ENCODE measurements around the gene INTS1.

GRCh38 chr7:1431634-1432380 is 72.4 kb downstream of the INTS1 start:
- no peak for TF ChIP-seq EZH2 (IDR thresholded peaks at IDR 0.05; ENCODE audit: low read depth, unreplicated experiment)
- TF ChIP-seq, protein P1, sequence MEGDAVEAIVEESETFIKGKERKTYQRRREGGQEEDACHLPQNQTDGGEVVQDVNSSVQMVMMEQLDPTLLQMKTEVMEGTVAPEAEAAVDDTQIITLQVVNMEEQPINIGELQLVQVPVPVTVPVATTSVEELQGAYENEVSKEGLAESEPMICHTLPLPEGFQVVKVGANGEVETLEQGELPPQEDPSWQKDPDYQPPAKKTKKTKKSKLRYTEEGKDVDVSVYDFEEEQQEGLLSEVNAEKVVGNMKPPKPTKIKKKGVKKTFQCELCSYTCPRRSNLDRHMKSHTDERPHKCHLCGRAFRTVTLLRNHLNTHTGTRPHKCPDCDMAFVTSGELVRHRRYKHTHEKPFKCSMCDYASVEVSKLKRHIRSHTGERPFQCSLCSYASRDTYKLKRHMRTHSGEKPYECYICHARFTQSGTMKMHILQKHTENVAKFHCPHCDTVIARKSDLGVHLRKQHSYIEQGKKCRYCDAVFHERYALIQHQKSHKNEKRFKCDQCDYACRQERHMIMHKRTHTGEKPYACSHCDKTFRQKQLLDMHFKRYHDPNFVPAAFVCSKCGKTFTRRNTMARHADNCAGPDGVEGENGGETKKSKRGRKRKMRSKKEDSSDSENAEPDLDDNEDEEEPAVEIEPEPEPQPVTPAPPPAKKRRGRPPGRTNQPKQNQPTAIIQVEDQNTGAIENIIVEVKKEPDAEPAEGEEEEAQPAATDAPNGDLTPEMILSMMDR (conservative IDR thresholded peaks at IDR 0.05; ENCODE audit: low read depth in 2 of 2): no peak
- TF ChIP-seq EZH2phosphoT487 (IDR thresholded peaks at IDR 0.05; ENCODE audit: unreplicated experiment): no peak
- TF ChIP-seq, protein P2, sequence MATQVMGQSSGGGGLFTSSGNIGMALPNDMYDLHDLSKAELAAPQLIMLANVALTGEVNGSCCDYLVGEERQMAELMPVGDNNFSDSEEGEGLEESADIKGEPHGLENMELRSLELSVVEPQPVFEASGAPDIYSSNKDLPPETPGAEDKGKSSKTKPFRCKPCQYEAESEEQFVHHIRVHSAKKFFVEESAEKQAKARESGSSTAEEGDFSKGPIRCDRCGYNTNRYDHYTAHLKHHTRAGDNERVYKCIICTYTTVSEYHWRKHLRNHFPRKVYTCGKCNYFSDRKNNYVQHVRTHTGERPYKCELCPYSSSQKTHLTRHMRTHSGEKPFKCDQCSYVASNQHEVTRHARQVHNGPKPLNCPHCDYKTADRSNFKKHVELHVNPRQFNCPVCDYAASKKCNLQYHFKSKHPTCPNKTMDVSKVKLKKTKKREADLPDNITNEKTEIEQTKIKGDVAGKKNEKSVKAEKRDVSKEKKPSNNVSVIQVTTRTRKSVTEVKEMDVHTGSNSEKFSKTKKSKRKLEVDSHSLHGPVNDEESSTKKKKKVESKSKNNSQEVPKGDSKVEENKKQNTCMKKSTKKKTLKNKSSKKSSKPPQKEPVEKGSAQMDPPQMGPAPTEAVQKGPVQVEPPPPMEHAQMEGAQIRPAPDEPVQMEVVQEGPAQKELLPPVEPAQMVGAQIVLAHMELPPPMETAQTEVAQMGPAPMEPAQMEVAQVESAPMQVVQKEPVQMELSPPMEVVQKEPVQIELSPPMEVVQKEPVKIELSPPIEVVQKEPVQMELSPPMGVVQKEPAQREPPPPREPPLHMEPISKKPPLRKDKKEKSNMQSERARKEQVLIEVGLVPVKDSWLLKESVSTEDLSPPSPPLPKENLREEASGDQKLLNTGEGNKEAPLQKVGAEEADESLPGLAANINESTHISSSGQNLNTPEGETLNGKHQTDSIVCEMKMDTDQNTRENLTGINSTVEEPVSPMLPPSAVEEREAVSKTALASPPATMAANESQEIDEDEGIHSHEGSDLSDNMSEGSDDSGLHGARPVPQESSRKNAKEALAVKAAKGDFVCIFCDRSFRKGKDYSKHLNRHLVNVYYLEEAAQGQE (IDR thresholded peaks at IDR 0.05; ENCODE audit: unreplicated experiment): no peak
- TF ChIP-seq POLR2AphosphoS5 (IDR thresholded peaks at IDR 0.05; ENCODE audit: low read depth): no peak
- no peak for TF ChIP-seq JUNB (IDR thresholded peaks at IDR 0.05; ENCODE audit: unreplicated experiment)
- TF ChIP-seq CREB1 (CRISPR knock-in tag; IDR thresholded peaks at IDR 0.05; ENCODE audit: low read depth): no peak
- TF ChIP-seq, protein P3, sequence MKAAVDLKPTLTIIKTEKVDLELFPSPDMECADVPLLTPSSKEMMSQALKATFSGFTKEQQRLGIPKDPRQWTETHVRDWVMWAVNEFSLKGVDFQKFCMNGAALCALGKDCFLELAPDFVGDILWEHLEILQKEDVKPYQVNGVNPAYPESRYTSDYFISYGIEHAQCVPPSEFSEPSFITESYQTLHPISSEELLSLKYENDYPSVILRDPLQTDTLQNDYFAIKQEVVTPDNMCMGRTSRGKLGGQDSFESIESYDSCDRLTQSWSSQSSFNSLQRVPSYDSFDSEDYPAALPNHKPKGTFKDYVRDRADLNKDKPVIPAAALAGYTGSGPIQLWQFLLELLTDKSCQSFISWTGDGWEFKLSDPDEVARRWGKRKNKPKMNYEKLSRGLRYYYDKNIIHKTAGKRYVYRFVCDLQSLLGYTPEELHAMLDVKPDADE (IDR thresholded peaks at IDR 0.05): no peak
- no peak for TF ChIP-seq STAT1 (IDR thresholded peaks at IDR 0.05; ENCODE audit: unreplicated experiment)
- no peak for TF ChIP-seq ZNF331 (CRISPR knock-in tag; IDR thresholded peaks at IDR 0.05; ENCODE audit: low read depth)
- no peak for TF ChIP-seq NANOG (IDR thresholded peaks at IDR 0.05; ENCODE audit: borderline replicate concordance)
- no peak for TF ChIP-seq ZNF462 (CRISPR knock-in tag; IDR thresholded peaks at IDR 0.05)
- TF ChIP-seq ZNF114 (CRISPR knock-in tag; IDR thresholded peaks at IDR 0.05): no peak

All from GM23338 (cell line).